Smooth muscle cell (in vitro differentiated cells): ENCODE measurements around the gene RPUSD1. TPM values are rescaled to one million over a fixed set of nuclear protein-coding genes. Genes with fewer than 3 reads are reported as not detected.

ENCODE experiments used
- DNase-seq: peaks from one replicate; lab custom pipeline; 2025; ENCODE audit not compliant: unreplicated experiment; lab: John Stamatoyannopoulos, UW
- H2AFZ ChIP-seq: fragments of 200-600 bp; sonication (generic); 2 replicates; pipeline ENCODE4 v1.6.0; 2016; ENCODE audit warnings: antibody characterized with exemption, low read depth, mild to moderate bottlenecking
- H3F3A ChIP-seq: fragments of 200-600 bp; sonication (generic); 2 replicates; pipeline ENCODE4 v1.6.0; 2017; ENCODE audit warnings: antibody characterized with exemption, low read depth
- H3K27ac ChIP-seq: fragments of 200-600 bp; sonication (generic); 2 replicates; pipeline ENCODE4 v1.5.1; 2016; ENCODE audit warnings: low read depth, mild to moderate bottlenecking
- H3K27me3 ChIP-seq: fragments of 200-600 bp; sonication (generic); 2 replicates; pipeline ENCODE4 v1.6.1; 2016; ENCODE audit warnings: low read depth, mild to moderate bottlenecking
- H3K36me3 ChIP-seq: fragments of 200-600 bp; sonication (generic); 2 replicates; pipeline ENCODE4 v1.5.1; 2016; ENCODE audit warnings: low read depth
- H3K4me1 ChIP-seq: fragments of 200-600 bp; sonication (generic); 2 replicates; pipeline ENCODE4 v1.5.1; 2016; ENCODE audit warnings: low read depth
- H3K4me2 ChIP-seq: fragments of 200-600 bp; sonication (generic); 2 replicates; pipeline ENCODE4 v1.6.0; 2016; ENCODE audit warnings: mild to moderate bottlenecking
- H3K4me3 ChIP-seq: fragments of 200-600 bp; sonication (generic); 2 replicates; pipeline ENCODE4 v1.5.1; 2016; ENCODE audit warnings: mild to moderate bottlenecking
- H3K79me2 ChIP-seq: fragments of 200-600 bp; sonication (generic); 2 replicates; pipeline ENCODE4 v1.6.0; 2016; ENCODE audit warnings: low read depth, mild to moderate bottlenecking
- H3K9ac ChIP-seq: fragments of 200-600 bp; sonication (generic); 2 replicates; pipeline ENCODE4 v1.6.0; 2016; ENCODE audit warnings: low read depth
- H3K9me3 ChIP-seq: fragments of 200-600 bp; sonication (generic); replicated peaks from 2 replicates; pipeline ENCODE4 v1.5.1; 2016; ENCODE audit warnings: low read depth
- H4K20me1 ChIP-seq: fragments of 200-600 bp; sonication (generic); 2 replicates; pipeline ENCODE4 v1.6.0; 2016; ENCODE audit warnings: low read depth
- CTCF ChIP-seq: fragments of 200-600 bp; sonication (generic); IDR thresholded peaks from 2 replicates; pipeline ENCODE4 v1.5.1; 2017; ENCODE audit warnings: borderline replicate concordance, mild to moderate bottlenecking, antibody characterized with exemption; ENCODE audit not compliant: insufficient read depth, poor library complexity, severe bottlenecking
- WGBS: methylation state at CpG from one replicate; pipeline ENCODE4 v1.1.7; 2016; ENCODE audit warnings: low lambda C conversion rate; 5-methylcytosine and 5-hydroxymethylcytosine counted together
- polyA plus RNA-seq: library from polyadenylated mRNA; unstranded; fragments of >200 nt; fragmentation: Nextera tagmentation; extraction: Ambion mirVana; gene quantifications from 2 replicates; pipeline ENCODE4 v1.2.1, GENCODE V29; 2016
- total RNA-seq: library from RNA; depleted of rRNA; stranded (reverse); fragments of >200 nt; gene quantifications from 2 replicates; pipeline ENCODE4 v1.2.3, GENCODE V29; 2014

RPUSD1 gene
- total and polyA plus RNA-seq, 2 experiments from 2014 or later, result 7.8 to 20.8 TPM

- Histone ChIP-seq H3K4me2 (no peak overlapping the region), H3K36me3 (no peaks in the 10 kb centered on the region), H3K9ac (no peak overlapping the region), H2AFZ (no peak overlapping the region), H3K9me3 (no peaks in the 10 kb centered on the region), H3F3A (no peaks in the 10 kb centered on the region), H3K79me2 (no peaks in the 10 kb centered on the region), H4K20me1 (no peaks in the 10 kb centered on the region), H3K4me3 (no peak overlapping the region), H3K27me3 (no peaks in the 10 kb centered on the region), H3K27ac (no peak overlapping the region), H3K4me1 (no peaks in the 10 kb centered on the region)
- DNase-seq, result no peak
- TF ChIP-seq CTCF, result no peak
- WGBS, result 81% methylated on average over 19 of the region's 19 CpGs
These were observed 6.7 kb downstream of the RPUSD1 start for GRCh38 chr16:781346-782010.

- H3K4me3 ChIP-seq, result no peak overlapping the region
- H3K4me1 ChIP-seq, result no peaks in the 10 kb centered on the region
- no peaks in the 10 kb centered on the region for H3K27me3 ChIP-seq
- no peak for DNase-seq
- no peaks in the 10 kb centered on the region for H4K20me1 ChIP-seq
- no peaks in the 10 kb centered on the region for H3K36me3 ChIP-seq
- no peaks in the 10 kb centered on the region for H3F3A ChIP-seq
- WGBS, result 89% methylated on average over 16 of the region's 16 CpGs
- no peak overlapping the region for H3K9ac ChIP-seq
- no peak for TF ChIP-seq CTCF
- no peak overlapping the region for H3K4me2 ChIP-seq
- no peak overlapping the region for H2AFZ ChIP-seq
- no peak overlapping the region for H3K27ac ChIP-seq
- no peaks in the 10 kb centered on the region for H3K9me3 ChIP-seq
- H3K79me2 ChIP-seq, result no peaks in the 10 kb centered on the region
These were observed 7.9 kb downstream of the RPUSD1 start for GRCh38 chr16:780296-780695.

- Histone ChIP-seq H3K4me3 (no peak overlapping the region), H3K9ac (no peak overlapping the region), H2AFZ (no peak overlapping the region), H3K9me3 (no peaks in the 10 kb centered on the region), H3K4me1 (no peaks in the 10 kb centered on the region), H3K27me3 (no peaks in the 10 kb centered on the region), H4K20me1 (no peaks in the 10 kb centered on the region), H3F3A (no peaks in the 10 kb centered on the region), H3K27ac (no peak overlapping the region), H3K4me2 (no peak overlapping the region), H3K36me3 (no peaks in the 10 kb centered on the region), H3K79me2 (no peaks in the 10 kb centered on the region)
- no peak for TF ChIP-seq CTCF
- WGBS, result 84% methylated on average over 11 of the region's 13 CpGs
- no peak for DNase-seq
These were observed 8.6 kb downstream of the RPUSD1 start for GRCh38 chr16:779561-779960.

GRCh38 chr16:778909-779527 is 9.2 kb downstream of the RPUSD1 start:
- Histone ChIP-seq H3K4me1 (no peaks in the 10 kb centered on the region), H3K9ac (no peak overlapping the region), H3K4me2 (no peak overlapping the region), H2AFZ (no peak overlapping the region), H3K27ac (no peak overlapping the region), H3K4me3 (no peak overlapping the region), H3F3A (no peaks in the 10 kb centered on the region), H3K9me3 (no peaks in the 10 kb centered on the region), H4K20me1 (no peaks in the 10 kb centered on the region), H3K36me3 (no peaks in the 10 kb centered on the region), H3K27me3 (no peaks in the 10 kb centered on the region), H3K79me2 (no peaks in the 10 kb centered on the region)
- TF ChIP-seq CTCF, result no peak
- DNase-seq, result no peak
- WGBS, result 92% methylated on average over 5 of the region's 6 CpGs
